Vagina (tissue), 2 donors: Measurements from ENCODE around the gene SYCP2L. TPM values are rescaled to one million over a fixed set of nuclear protein-coding genes. Genes with fewer than 3 reads are reported as not detected.
"Not testable (repeated sequence)": the region's sequence is repeated elsewhere in the genome, so short reads cannot be mapped to it uniquely, and the experiment has no call there.

Experiments
- DNase-seq, 2 donors: peaks; one replicate each; pipeline ENCODE4 v3.0.0-alpha.2; 2017; ENCODE audit errors: extremely low spot score in 2 of 2
- H3K27ac ChIP-seq: fragments of 200-600 bp; sonication (generic); one replicate; pipeline ENCODE4 v1.5.1; 2019
- H3K27me3 ChIP-seq: fragments of 200-600 bp; sonication (generic); one replicate; pipeline ENCODE4 v1.5.1; 2019
- H3K36me3 ChIP-seq, 2 donors: fragments of 200-600 bp; sonication (generic); one replicate each; pipeline ENCODE4 v1.5.1; 2017 to 2019
- H3K4me1 ChIP-seq: fragments of 200-600 bp; sonication (generic); one replicate; pipeline ENCODE4 v1.5.1; 2019
- H3K4me3 ChIP-seq, 2 donors: fragments of 200-600 bp; sonication (generic); 1 replicate in 1 of 2; 2 replicates in 1 of 2; pipeline ENCODE4 v1.5.1; 2016 to 2019
- H3K9me3 ChIP-seq: fragments of 200-600 bp; sonication (generic); one replicate; pipeline ENCODE4 v1.5.1; 2019
- CTCF ChIP-seq, 3 experiments: fragments of 450-650 bp in 2 of 3; fragments of 200-600 bp in 1 of 3; sonication (generic) in 1 of 3; IDR thresholded peaks; one replicate each; pipeline ENCODE4 v1.5.1; 2017 to 2019; ENCODE audit warnings: antibody characterized with exemption in 3 of 3, mild to moderate bottlenecking in 2 of 3, moderate library complexity in 2 of 3
- POLR2A ChIP-seq, 2 donors: fragments of 450-650 bp; IDR thresholded peaks; one replicate each; pipeline ENCODE4 v1.6.1; 2017; ENCODE audit warnings: antibody characterized with exemption in 2 of 2, mild to moderate bottlenecking in 2 of 2, moderate library complexity in 2 of 2
- POLR2AphosphoS5 ChIP-seq, 2 donors: sonication (generic); formaldehyde crosslinking; IDR thresholded peaks; one replicate each; pipeline ENCODE4 v1.9.0; 2017; ENCODE audit warnings: antibody characterized with exemption in 2 of 2, mild to moderate bottlenecking in 2 of 2, low read depth in 1 of 2; ENCODE audit not compliant: insufficient read depth in 1 of 2
- intact Hi-C: fragments of 100-400 bp; cut with DNase I; formaldehyde crosslinking; loops from one replicate; pipeline ENCODE4 v1.15.1; 2023
- total RNA-seq: library from RNA; depleted of rRNA; stranded (reverse); fragments of >200 nt; gene quantifications from one replicate; pipeline ENCODE4 v1.2.3, GENCODE V29; 2016

Gene SYCP2L
- total RNA-seq, 1 donor from 2014 or later = 0.25 TPM

- intact Hi-C loops = no loop called here
- no peak for DNase-seq
- H3K27ac ChIP-seq = no peak overlapping the region
- H3K4me1 ChIP-seq = no peaks in the 10 kb centered on the region
- H3K4me3 ChIP-seq = no peak overlapping the region
- TF ChIP-seq POLR2A (IDR thresholded peaks at IDR 0.05) (no peak), POLR2AphosphoS5 (IDR thresholded peaks at IDR 0.05; ENCODE audit: insufficient read depth in 1 of 2, low read depth in 1 of 2) (no peak), CTCF (IDR thresholded peaks at IDR 0.05) (no peak)
- H3K27me3 ChIP-seq = no peaks in the 10 kb centered on the region
- no peaks in the 10 kb centered on the region for H3K9me3 ChIP-seq
- no peaks in the 10 kb centered on the region for H3K36me3 ChIP-seq
Measured at GRCh38 chr6:10999994-11000393, 113.1 kb downstream of the SYCP2L start.

DNA sequence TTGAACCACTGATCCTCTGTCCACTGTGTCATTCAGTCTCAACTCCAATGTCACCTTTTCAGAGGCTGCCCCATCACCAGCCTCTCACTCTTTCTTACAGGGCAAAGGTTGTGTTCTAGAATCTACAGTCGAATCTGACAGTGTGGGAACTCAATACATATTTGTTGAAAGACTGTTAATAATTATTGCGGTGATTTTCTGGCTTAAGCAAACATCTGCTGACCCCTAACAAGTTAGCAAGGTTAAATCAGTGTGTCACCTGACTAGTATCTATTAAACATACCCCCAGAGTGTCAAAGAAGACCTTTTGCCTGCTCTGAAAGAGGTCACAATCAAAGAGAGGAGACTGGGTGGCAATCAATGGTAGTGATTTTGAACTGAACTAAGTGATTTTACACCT is 115.3 kb downstream of the SYCP2L start:
- Histone ChIP-seq H3K36me3 (no peaks in the 10 kb centered on the region), H3K27ac (no peak overlapping the region), H3K4me1 (no peaks in the 10 kb centered on the region), H3K27me3 (no peaks in the 10 kb centered on the region), H3K4me3 (no peak overlapping the region), H3K9me3 (no peaks in the 10 kb centered on the region)
- TF ChIP-seq POLR2AphosphoS5 (IDR thresholded peaks at IDR 0.05; ENCODE audit: insufficient read depth in 1 of 2, low read depth in 1 of 2) = no peak
- TF ChIP-seq POLR2A (IDR thresholded peaks at IDR 0.05) = no peak
- no peak for TF ChIP-seq CTCF (IDR thresholded peaks at IDR 0.05)
- no peak for DNase-seq
- intact Hi-C loops = no loop called here

DNA sequence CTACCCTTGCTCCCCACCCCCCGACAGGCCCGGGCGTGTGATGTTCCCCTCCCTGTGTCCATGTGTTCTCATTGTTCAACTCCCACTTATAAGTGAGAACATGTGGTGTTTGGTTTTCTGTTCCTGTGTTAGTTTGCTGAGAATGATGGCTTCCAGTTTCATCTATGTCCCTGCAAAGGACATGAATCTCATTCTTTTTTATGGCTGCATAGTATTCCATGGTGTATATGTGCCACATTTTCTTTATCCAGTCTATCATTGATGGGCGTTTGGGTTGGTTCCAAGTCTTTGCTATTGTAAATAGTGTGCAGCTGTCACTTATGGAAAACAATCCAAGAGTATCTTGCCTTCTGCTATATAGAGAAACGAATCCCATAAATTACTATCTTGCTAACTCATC is 116.4 kb downstream of the SYCP2L start:
- H3K36me3 ChIP-seq, H3K27me3 ChIP-seq, H3K27ac ChIP-seq, intact Hi-C loops, H3K4me3 ChIP-seq, DNase-seq, H3K9me3 ChIP-seq, H3K4me1 ChIP-seq: not testable (repeated sequence)

- H3K27me3 ChIP-seq = no peaks in the 10 kb centered on the region
- no peaks in the 10 kb centered on the region for H3K9me3 ChIP-seq
- intact Hi-C loops = no loop called here
- H3K36me3 ChIP-seq = no peaks in the 10 kb centered on the region
- peaks cover 7% of the 10 kb centered on the region for H3K4me1 ChIP-seq
- no peak for DNase-seq
- TF ChIP-seq POLR2AphosphoS5 (IDR thresholded peaks at IDR 0.05; ENCODE audit: insufficient read depth in 1 of 2, low read depth in 1 of 2) = no peak
- no peak for TF ChIP-seq POLR2A (IDR thresholded peaks at IDR 0.05)
- no peak for TF ChIP-seq CTCF (IDR thresholded peaks at IDR 0.05)
- no peak overlapping the region for H3K4me3 ChIP-seq
- H3K27ac ChIP-seq = no peak overlapping the region
Measured at GRCh38 chr6:11006061-11006460, 119.2 kb downstream of the SYCP2L start.

- Histone ChIP-seq H3K27ac (no peak overlapping the region), H3K9me3 (no peaks in the 10 kb centered on the region), H3K4me1 (peaks cover 7% of the 10 kb centered on the region), H3K27me3 (no peaks in the 10 kb centered on the region), H3K36me3 (no peaks in the 10 kb centered on the region), H3K4me3 (no peak overlapping the region)
- no peak for TF ChIP-seq POLR2AphosphoS5 (IDR thresholded peaks at IDR 0.05; ENCODE audit: insufficient read depth in 1 of 2, low read depth in 1 of 2)
- no peak for TF ChIP-seq CTCF (IDR thresholded peaks at IDR 0.05)
- TF ChIP-seq POLR2A (IDR thresholded peaks at IDR 0.05) = no peak
- no peak for DNase-seq
- intact Hi-C loops = no loop called here
Measured at GRCh38 chr6:11007715-11008608, 121.1 kb downstream of the SYCP2L start.
